Endodermal cell (in vitro differentiated cells): ENCODE measurements around the gene SMOC2. TPM values are rescaled to one million over a fixed set of nuclear protein-coding genes. Genes with fewer than 3 reads are reported as not detected.

ENCODE experiments used
- DNase-seq: peaks from one replicate; pipeline ENCODE4 v3.0.0-alpha.2; 2017
- H3K27ac ChIP-seq: 2 replicates; pipeline ENCODE4 v1.5.1; 2013; ENCODE audit warnings: mild to moderate bottlenecking, low read depth, low read length, moderate library complexity
- H3K27me3 ChIP-seq: 2 replicates; pipeline ENCODE4 v1.6.1; 2013; ENCODE audit warnings: mild to moderate bottlenecking, low read length, moderate library complexity; ENCODE audit not compliant: insufficient read depth, control insufficient read depth, poor library complexity, severe bottlenecking
- H3K36me3 ChIP-seq: 2 replicates; pipeline ENCODE4 v1.7.0; 2013; ENCODE audit warnings: mild to moderate bottlenecking, low read length, moderate library complexity; ENCODE audit not compliant: control insufficient read depth, insufficient read depth
- H3K4me1 ChIP-seq: one replicate; pipeline ENCODE4 v1.7.0; 2013; ENCODE audit warnings: low read length; ENCODE audit not compliant: control insufficient read depth, insufficient read depth
- H3K4me3 ChIP-seq: 2 replicates; pipeline ENCODE4 v1.5.1; 2013; ENCODE audit warnings: mild to moderate bottlenecking, low read length, moderate library complexity
- H3K9ac ChIP-seq: 2 replicates; pipeline ENCODE4 v1.6.1; 2013; ENCODE audit warnings: mild to moderate bottlenecking, low read length, moderate library complexity; ENCODE audit not compliant: poor library complexity, severe bottlenecking; ENCODE audit errors: extremely low read depth
- H3K9me3 ChIP-seq: 2 replicates; pipeline ENCODE4 v1.6.1; 2013; ENCODE audit warnings: mild to moderate bottlenecking, low read length, moderate library complexity; ENCODE audit not compliant: control insufficient read depth
- H3K27ac Mint-ChIP-seq: 2 replicates; pipeline ENCODE4 v1.8.0; 2020; ENCODE audit warnings: mixed read lengths
- H3K27me3 Mint-ChIP-seq: 2 replicates; pipeline ENCODE4 v1.8.0; 2021; ENCODE audit warnings: mild to moderate bottlenecking, mixed read lengths; ENCODE audit not compliant: insufficient read depth
- H3K36me3 Mint-ChIP-seq: 2 replicates; pipeline ENCODE4 v1.8.0; 2020; ENCODE audit warnings: low read depth, mixed read lengths
- H3K4me1 Mint-ChIP-seq: 2 replicates; pipeline ENCODE4 v1.8.0; 2020; ENCODE audit warnings: mixed read lengths
- H3K4me3 Mint-ChIP-seq: 2 replicates; pipeline ENCODE4 v1.8.0; 2020; ENCODE audit warnings: mild to moderate bottlenecking, moderate library complexity, mixed read lengths
- H3K9me3 Mint-ChIP-seq: 2 replicates; pipeline ENCODE4 v1.8.0; 2020; ENCODE audit warnings: mild to moderate bottlenecking, mixed read lengths
- WGBS, 2 experiments: methylation state at CpG; one replicate each; pipeline versions ENCODE4 v1.1.5 to v1.1.7; 2013; ENCODE audit warnings: missing lambda C conversion rate in 2 of 2, mixed read lengths in 1 of 2; ENCODE audit not compliant: insufficient coverage in 1 of 2, insufficient read length in 1 of 2; 5-methylcytosine and 5-hydroxymethylcytosine counted together
- total RNA-seq, 2 donors: library from RNA; stranded (reverse); fragmentation: NEBNext Ultra II Directional in 1 of 2; extraction: Animal tissue kit (Norgen Biotek cat#: 25700) in 1 of 2; gene quantifications; 2 replicates in 1 of 2; 3 replicates in 1 of 2; pipeline ENCODE4 v1.2.1, GENCODE V29; 2021
- TF ChIP-seq, protein P1 (sequence below): fragments of 200-600 bp; sonication (generic); conservative IDR thresholded peaks from 2 replicates; pipeline ENCODE4 v1.5.0; 2021; ENCODE audit warnings: antibody characterized with exemption, mild to moderate bottlenecking

The SMOC2 gene
- total RNA-seq, 2 donors from 2014 or later, result 0.20 TPM; not detected in 1

GRCh38 chr6:168527451-168528210 lies 86.6 kb downstream of the SMOC2 start:
- no peaks in the 10 kb centered on the region for H3K4me1 ChIP-seq
- H3K36me3 ChIP-seq, result no peaks in the 10 kb centered on the region
- H3K9me3 Mint-ChIP-seq, result no peaks in the 10 kb centered on the region
- H3K27ac ChIP-seq, result no peak overlapping the region
- no peaks in the 10 kb centered on the region for H3K9me3 ChIP-seq
- 89 to 92% methylated on average over 19 to 25 of the region's 25 CpGs for WGBS, 2 experiments
- H3K36me3 Mint-ChIP-seq, result no peaks in the 10 kb centered on the region
- no peaks in the 10 kb centered on the region for H3K27me3 ChIP-seq
- no peak overlapping the region for H3K4me3 Mint-ChIP-seq
- H3K27me3 Mint-ChIP-seq, result peaks cover 5% of the 10 kb centered on the region
- H3K9ac ChIP-seq, result no peak overlapping the region
- H3K27ac Mint-ChIP-seq, result no peak overlapping the region
- H3K4me3 ChIP-seq, result no peak overlapping the region
- DNase-seq, result no peak
- TF ChIP-seq, protein P1, sequence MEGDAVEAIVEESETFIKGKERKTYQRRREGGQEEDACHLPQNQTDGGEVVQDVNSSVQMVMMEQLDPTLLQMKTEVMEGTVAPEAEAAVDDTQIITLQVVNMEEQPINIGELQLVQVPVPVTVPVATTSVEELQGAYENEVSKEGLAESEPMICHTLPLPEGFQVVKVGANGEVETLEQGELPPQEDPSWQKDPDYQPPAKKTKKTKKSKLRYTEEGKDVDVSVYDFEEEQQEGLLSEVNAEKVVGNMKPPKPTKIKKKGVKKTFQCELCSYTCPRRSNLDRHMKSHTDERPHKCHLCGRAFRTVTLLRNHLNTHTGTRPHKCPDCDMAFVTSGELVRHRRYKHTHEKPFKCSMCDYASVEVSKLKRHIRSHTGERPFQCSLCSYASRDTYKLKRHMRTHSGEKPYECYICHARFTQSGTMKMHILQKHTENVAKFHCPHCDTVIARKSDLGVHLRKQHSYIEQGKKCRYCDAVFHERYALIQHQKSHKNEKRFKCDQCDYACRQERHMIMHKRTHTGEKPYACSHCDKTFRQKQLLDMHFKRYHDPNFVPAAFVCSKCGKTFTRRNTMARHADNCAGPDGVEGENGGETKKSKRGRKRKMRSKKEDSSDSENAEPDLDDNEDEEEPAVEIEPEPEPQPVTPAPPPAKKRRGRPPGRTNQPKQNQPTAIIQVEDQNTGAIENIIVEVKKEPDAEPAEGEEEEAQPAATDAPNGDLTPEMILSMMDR, result no peak
- no peaks in the 10 kb centered on the region for H3K4me1 Mint-ChIP-seq

GRCh38 chr6:168528474-168529095 lies 87.6 kb downstream of the SMOC2 start:
- Histone ChIP-seq H3K9me3 (no peaks in the 10 kb centered on the region), H3K4me3 (no peak overlapping the region), H3K9ac (no peak overlapping the region), H3K36me3 (no peaks in the 10 kb centered on the region), H3K27me3 (no peaks in the 10 kb centered on the region), H3K4me1 (no peaks in the 10 kb centered on the region), H3K27ac (no peak overlapping the region)
- TF ChIP-seq, protein P1, result no peak
- Mint-ChIP-seq H3K4me3 (no peak overlapping the region), H3K36me3 (no peaks in the 10 kb centered on the region), H3K27me3 (peaks cover 5% of the 10 kb centered on the region), H3K4me1 (no peaks in the 10 kb centered on the region), H3K9me3 (no peaks in the 10 kb centered on the region), H3K27ac (no peak overlapping the region)
- no peak for DNase-seq
- 93 to 100% methylated on average over 2 to 3 of the region's 3 CpGs for WGBS, 2 experiments

DNA sequence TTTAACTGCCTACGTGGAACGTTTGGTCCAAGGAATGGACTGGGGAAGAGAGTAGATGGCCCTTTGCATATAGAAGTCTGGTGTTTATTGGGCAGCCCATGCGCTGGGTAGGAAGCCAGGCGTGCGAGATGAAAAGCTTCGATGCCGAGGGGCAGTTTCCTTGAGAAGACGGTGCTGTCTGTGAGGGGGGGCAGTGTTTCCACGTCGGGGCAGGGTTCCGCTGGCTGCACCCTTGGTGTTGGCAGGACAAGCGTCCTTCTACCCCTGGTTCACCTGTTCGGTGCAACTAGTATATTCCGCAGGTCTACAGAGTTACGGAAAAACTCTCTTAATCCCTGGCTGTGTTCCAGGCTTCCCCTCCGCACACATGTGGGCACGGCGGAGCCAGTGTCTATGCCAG lies 88.2 kb downstream of the SMOC2 start:
- no peaks in the 10 kb centered on the region for H3K36me3 ChIP-seq
- H3K4me3 Mint-ChIP-seq, result no peak overlapping the region
- no peak overlapping the region for H3K4me3 ChIP-seq
- peaks cover 5% of the 10 kb centered on the region for H3K27me3 Mint-ChIP-seq
- no peak for DNase-seq
- H3K27me3 ChIP-seq, result no peaks in the 10 kb centered on the region
- H3K27ac Mint-ChIP-seq, result no peak overlapping the region
- H3K9ac ChIP-seq, result no peak overlapping the region
- H3K9me3 ChIP-seq, result no peaks in the 10 kb centered on the region
- no peaks in the 10 kb centered on the region for H3K4me1 Mint-ChIP-seq
- H3K36me3 Mint-ChIP-seq, result no peaks in the 10 kb centered on the region
- H3K4me1 ChIP-seq, result no peaks in the 10 kb centered on the region
- H3K27ac ChIP-seq, result no peak overlapping the region
- WGBS, 2 experiments, result 95 to 97% methylated on average over 17 to 18 of the region's 18 CpGs
- TF ChIP-seq, protein P1, result no peak
- no peaks in the 10 kb centered on the region for H3K9me3 Mint-ChIP-seq
